ENCODE data around the gene IL4I1. TPM values are rescaled to one million over a fixed set of nuclear protein-coding genes. Genes with fewer than 3 reads are reported as not detected.

The IL4I1 gene
- total and polyA plus RNA-seq, 2 of the 8 experiments (the other 6 are each of a cell fraction or from before 2014, with no cell fraction given) = 0.41 to 0.76 TPM

GRCh38 chr19:49889687-49890348 lies 6.9 kb downstream of the IL4I1 start (continued):
- peak; percentile 77 to 94 (median 87) for TF ChIP-seq CTCF (IDR thresholded peaks at IDR 0.05; ENCODE audit: control extremely low read depth in 1 of 3, insufficient read depth in 1 of 3, low read depth in 1 of 3, low read length in 3 of 3)
- peak; percentile 41 to 81; a peak in 3 of 4 replicates for TF ChIP-seq SIN3A (conservative IDR thresholded peaks at IDR 0.05 in 1 of 2, IDR thresholded peaks at IDR 0.05 in 1 of 2; ENCODE audit: low read depth in 1 of 2, low read length in 2 of 2)
- peak; percentile 85; the same call in 1 of the 2 replicates for TF ChIP-seq TCF12 (IDR thresholded peaks at IDR 0.05; ENCODE audit: low read depth, low read length)
- TF ChIP-seq EP300 (IDR thresholded peaks at IDR 0.05; ENCODE audit: borderline replicate concordance in 1 of 2, low read depth in 2 of 2, low read length in 2 of 2) = peak in 1 of 2 experiments; percentile 47; a peak in 1 of 3 replicates
- no peak for TF ChIP-seq SIX5 (IDR thresholded peaks at IDR 0.05; ENCODE audit: low read depth, low read length)
- TF ChIP-seq BRCA1 (IDR thresholded peaks at IDR 0.05; ENCODE audit: low read depth, low read length) = no peak
- peak; percentile 73; the same call in 1 of the 2 replicates for TF ChIP-seq GABPA (IDR thresholded peaks at IDR 0.05; ENCODE audit: borderline replicate concordance, insufficient read depth, low read length)
- no peak for TF ChIP-seq POLR2A (IDR thresholded peaks at IDR 0.05; ENCODE audit: control extremely low read depth in 1 of 2, low read depth in 2 of 2, low read length in 2 of 2)
- no peak for TF ChIP-seq SUZ12 (IDR thresholded peaks at IDR 0.05; ENCODE audit: low read length)
- no peak for TF ChIP-seq KDM1A (IDR thresholded peaks at IDR 0.05; ENCODE audit: borderline replicate concordance, low read length)
- no peak for TF ChIP-seq SIRT6 (IDR thresholded peaks at IDR 0.05; ENCODE audit: low read length)
- peak; percentile 71 for TF ChIP-seq ATF2 (IDR thresholded peaks at IDR 0.05; ENCODE audit: low read length)
- no peak for TF ChIP-seq EZH2 (IDR thresholded peaks at IDR 0.05; ENCODE audit: low read depth, low read length, severe bottlenecking)
- no peak for TF ChIP-seq POU5F1 (IDR thresholded peaks at IDR 0.05; ENCODE audit: low read depth, low read length)
- TF ChIP-seq RAD21 (IDR thresholded peaks at IDR 0.05 in 1 of 2, conservative IDR thresholded peaks at IDR 0.05 in 1 of 2; ENCODE audit: low read depth in 2 of 2, low read length in 2 of 2) = peak; percentile 18 to 45; a peak in 3 of 4 replicates
- peak; percentile 55; the same call in 1 of the 2 replicates for TF ChIP-seq BACH1 (IDR thresholded peaks at IDR 0.05; ENCODE audit: low read length)
- TF ChIP-seq HDAC2 (IDR thresholded peaks at IDR 0.05; ENCODE audit: borderline replicate concordance in 1 of 2, low read depth in 2 of 2, low read length in 2 of 2) = peak in 1 of 2 experiments; percentile 93; a peak in 2 of 4 replicates
- TF ChIP-seq GTF2F1 (IDR thresholded peaks at IDR 0.05; ENCODE audit: borderline replicate concordance, low read depth, low read length) = peak; percentile 73; the same call in 1 of the 2 replicates

Data from H1 (cell line).